ENCODE measurements around the gene PDXP. TPM values are rescaled to one million over a fixed set of nuclear protein-coding genes. Genes with fewer than 3 reads are reported as not detected.

The PDXP gene
- total RNA-seq, 1 experiment from 2014 or later: 42.7 TPM

DNA sequence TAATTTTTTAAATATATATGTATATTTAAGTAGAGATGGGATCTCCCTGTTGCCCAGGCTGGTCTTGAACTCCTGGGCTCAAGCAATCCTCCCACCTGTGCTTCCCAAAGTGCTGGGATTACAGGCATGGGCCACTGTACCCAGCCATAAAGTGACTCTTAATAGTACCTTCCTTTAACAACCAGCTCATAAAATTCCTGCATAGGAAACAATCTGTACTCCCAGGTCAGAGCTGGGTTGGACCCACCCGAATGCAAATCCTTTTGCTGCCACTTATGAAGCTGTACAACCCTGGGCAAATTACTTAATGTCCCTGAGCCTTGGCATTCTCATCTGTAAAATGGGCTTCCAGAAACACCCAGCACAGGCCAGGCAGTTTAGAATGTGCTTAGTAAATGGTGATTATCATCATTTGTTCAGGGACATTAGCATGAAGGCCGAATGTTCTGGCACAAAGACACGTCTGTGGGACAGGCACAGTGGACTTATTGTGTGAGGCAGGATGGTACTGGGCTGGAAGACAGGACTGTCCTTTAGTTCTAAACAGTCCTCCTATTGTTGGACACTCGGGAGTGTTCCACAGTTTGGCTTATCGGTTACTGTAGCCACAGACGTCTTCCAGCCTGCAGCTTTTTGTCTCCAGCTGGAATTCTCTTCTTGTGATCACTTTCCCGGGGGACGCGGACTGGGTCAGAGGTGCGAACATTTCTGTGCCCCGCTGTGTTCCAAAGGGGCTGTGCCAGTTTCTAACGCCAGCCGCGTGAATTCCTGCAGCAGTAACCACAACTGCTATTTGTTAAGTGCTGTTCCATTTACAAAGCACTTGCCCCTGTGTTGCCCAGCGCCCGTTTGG is 6.0 kb downstream of the PDXP start:
- H3K27me3 ChIP-seq (ENCODE audit: insufficient read depth, low read length): no peaks in the 10 kb centered on the region
- BruUV-seq (replicated peaks): no TSS peak
- ChIA-PET POLR2A (interaction anchor here (0.9 to 4.5 kb wide), 4 partner anchors 11 to 55 kb away, joined by 3 to 23 read pairs (median 4); partner anchors contain the start of genes GGA1 and LGALS1), RAD21 (ENCODE audit: low non-redundant PET in 1 of 2, low total read pairs in 2 of 2, uncharacterized antibody in 2 of 2, unreplicated experiment in 2 of 2) (no interaction called here), CTCF (interaction anchor here (0.9 kb wide), 1 partner anchor 13 kb away, joined by 4 read pairs; no protein-coding TSS in a partner anchor)
- no peaks in the 10 kb centered on the region for H3K9me2 ChIP-seq (ENCODE audit: insufficient read depth)
- H4K20me1 ChIP-seq (ENCODE audit: insufficient read depth): no peaks in the 10 kb centered on the region
- peaks cover 8 to 25% of the 10 kb centered on the region in 2 experiments; a peak in 1 of 4 replicates for H3K36me3 ChIP-seq (ENCODE audit: control insufficient read depth in 1 of 2, insufficient read depth in 2 of 2, low read length in 2 of 2)
- DNase-seq (ENCODE audit: low read depth, low spot score) (no peak), ATAC-seq (no peak)
- no peak overlapping the region for H3K27ac ChIP-seq (ENCODE audit: low read depth, low read length)
- no peaks in the 10 kb centered on the region for H3K9me3 ChIP-seq (ENCODE audit: control insufficient read depth in 1 of 2, insufficient read depth in 1 of 2, low read depth in 1 of 2, low read length in 2 of 2)
- no peak overlapping the region for H3K4me3 ChIP-seq (replicated peaks in 1 of 2; ENCODE audit: low read depth in 1 of 2, low read length in 2 of 2)
- H3K79me2 ChIP-seq (ENCODE audit: insufficient read depth, low read length): peaks cover 51% of the 10 kb centered on the region
- TF ChIP-seq ELF1 (IDR thresholded peaks at IDR 0.05; ENCODE audit: borderline replicate concordance, low read depth): no peak
- TF ChIP-seq, protein P1, sequence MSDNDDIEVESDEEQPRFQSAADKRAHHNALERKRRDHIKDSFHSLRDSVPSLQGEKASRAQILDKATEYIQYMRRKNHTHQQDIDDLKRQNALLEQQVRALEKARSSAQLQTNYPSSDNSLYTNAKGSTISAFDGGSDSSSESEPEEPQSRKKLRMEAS (IDR thresholded peaks at IDR 0.05): no peak
- TF ChIP-seq ZFX (IDR thresholded peaks at IDR 0.05): no peak
- no peak for TF ChIP-seq POLR2A (IDR thresholded peaks at IDR 0.05; ENCODE audit: borderline replicate concordance, extremely low read depth, insufficient read depth, insufficient read length)
- TF ChIP-seq JUND (IDR thresholded peaks at IDR 0.05): no peak
- no peak for TF ChIP-seq RAD21 (IDR thresholded peaks at IDR 0.05; ENCODE audit: low read depth)
- no peak for TF ChIP-seq SRF (IDR thresholded peaks at IDR 0.05; ENCODE audit: low read depth)
- no peak for TF ChIP-seq TCF7L2 (IDR thresholded peaks at IDR 0.05; ENCODE audit: borderline replicate concordance, extremely low read depth, insufficient read depth, insufficient read length)
- TF ChIP-seq, protein P2, sequence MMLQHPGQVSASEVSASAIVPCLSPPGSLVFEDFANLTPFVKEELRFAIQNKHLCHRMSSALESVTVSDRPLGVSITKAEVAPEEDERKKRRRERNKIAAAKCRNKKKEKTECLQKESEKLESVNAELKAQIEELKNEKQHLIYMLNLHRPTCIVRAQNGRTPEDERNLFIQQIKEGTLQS (IDR thresholded peaks at IDR 0.05): no peak
- TF ChIP-seq YY1 (IDR thresholded peaks at IDR 0.05; ENCODE audit: extremely low read depth, insufficient replicate concordance, low read depth, low read length): no peak
- TF ChIP-seq, protein P3, sequence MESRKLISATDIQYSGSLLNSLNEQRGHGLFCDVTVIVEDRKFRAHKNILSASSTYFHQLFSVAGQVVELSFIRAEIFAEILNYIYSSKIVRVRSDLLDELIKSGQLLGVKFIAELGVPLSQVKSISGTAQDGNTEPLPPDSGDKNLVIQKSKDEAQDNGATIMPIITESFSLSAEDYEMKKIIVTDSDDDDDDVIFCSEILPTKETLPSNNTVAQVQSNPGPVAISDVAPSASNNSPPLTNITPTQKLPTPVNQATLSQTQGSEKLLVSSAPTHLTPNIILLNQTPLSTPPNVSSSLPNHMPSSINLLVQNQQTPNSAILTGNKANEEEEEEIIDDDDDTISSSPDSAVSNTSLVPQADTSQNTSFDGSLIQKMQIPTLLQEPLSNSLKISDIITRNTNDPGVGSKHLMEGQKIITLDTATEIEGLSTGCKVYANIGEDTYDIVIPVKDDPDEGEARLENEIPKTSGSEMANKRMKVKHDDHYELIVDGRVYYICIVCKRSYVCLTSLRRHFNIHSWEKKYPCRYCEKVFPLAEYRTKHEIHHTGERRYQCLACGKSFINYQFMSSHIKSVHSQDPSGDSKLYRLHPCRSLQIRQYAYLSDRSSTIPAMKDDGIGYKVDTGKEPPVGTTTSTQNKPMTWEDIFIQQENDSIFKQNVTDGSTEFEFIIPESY (IDR thresholded peaks at IDR 0.05; ENCODE audit: extremely low read depth, insufficient replicate concordance, low read length): no peak
- no peak for TF ChIP-seq FOSL1 (IDR thresholded peaks at IDR 0.05; ENCODE audit: low read depth)
- TF ChIP-seq EZH2phosphoT487 (IDR thresholded peaks at IDR 0.05; ENCODE audit: borderline replicate concordance): no peak
- no peak for TF ChIP-seq EGR1 (IDR thresholded peaks at IDR 0.05; ENCODE audit: low read depth)
- no peak overlapping the region for H2AFZ ChIP-seq (ENCODE audit: low read depth, low read length, poor library complexity, severe bottlenecking)
- intact Hi-C loops (cut with micrococcal nuclease): no loop called here
- H3K4me1 ChIP-seq (ENCODE audit: control insufficient read depth in 1 of 2, insufficient read depth in 2 of 2, low read length in 2 of 2): peaks cover 20 to 45% of the 10 kb centered on the region in 2 experiments
- H3K9ac ChIP-seq (ENCODE audit: low read length): no peak overlapping the region
- no peak overlapping the region for H3K4me2 ChIP-seq (ENCODE audit: low read length)

All from HCT116 (cell line).